ENCODE results near the gene HGS. TPM values are rescaled to one million over a fixed set of nuclear protein-coding genes. Genes with fewer than 3 reads are reported as not detected.

The HGS gene
- polyA plus RNA-seq, 1 experiment = 71.5 TPM

DNA sequence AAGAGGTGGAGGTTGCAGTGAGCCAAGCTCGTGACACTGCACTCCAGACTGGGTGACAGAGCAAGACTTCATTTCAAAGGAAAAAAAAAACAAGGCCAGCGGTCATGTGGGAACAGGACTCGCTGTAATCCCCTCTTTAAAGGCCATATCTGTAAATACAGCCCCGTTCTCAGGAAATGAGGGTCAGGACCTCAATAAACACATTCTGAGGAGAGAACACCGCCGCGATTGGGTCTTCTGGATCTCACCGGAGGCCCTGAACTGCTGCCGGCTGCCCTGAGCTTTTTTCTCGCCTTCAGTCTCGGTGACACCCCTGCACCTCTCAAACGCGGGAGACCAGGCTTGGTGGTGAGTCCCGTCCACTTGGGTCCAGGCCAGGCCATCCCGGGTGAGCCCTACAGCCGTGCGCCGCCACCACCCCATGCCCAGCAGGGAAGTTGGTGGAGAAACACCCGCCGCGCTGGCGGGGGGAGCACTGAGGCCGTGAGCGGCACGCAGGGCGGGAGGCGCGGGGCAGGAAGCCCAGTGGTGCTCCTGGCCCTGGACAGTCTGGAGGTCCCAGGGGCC lies 56.7 kb downstream of the HGS start:
- H3K27ac ChIP-seq (ENCODE audit: low read depth, low read length) = no peak overlapping the region
- POLR2A ChIA-PET = no interaction called here
- CTCF ChIA-PET = no interaction called here
- H3K27me3 ChIP-seq (ENCODE audit: control insufficient read depth, insufficient read depth, low read length) = peaks cover 4% of the 10 kb centered on the region
- TF ChIP-seq, protein P1, sequence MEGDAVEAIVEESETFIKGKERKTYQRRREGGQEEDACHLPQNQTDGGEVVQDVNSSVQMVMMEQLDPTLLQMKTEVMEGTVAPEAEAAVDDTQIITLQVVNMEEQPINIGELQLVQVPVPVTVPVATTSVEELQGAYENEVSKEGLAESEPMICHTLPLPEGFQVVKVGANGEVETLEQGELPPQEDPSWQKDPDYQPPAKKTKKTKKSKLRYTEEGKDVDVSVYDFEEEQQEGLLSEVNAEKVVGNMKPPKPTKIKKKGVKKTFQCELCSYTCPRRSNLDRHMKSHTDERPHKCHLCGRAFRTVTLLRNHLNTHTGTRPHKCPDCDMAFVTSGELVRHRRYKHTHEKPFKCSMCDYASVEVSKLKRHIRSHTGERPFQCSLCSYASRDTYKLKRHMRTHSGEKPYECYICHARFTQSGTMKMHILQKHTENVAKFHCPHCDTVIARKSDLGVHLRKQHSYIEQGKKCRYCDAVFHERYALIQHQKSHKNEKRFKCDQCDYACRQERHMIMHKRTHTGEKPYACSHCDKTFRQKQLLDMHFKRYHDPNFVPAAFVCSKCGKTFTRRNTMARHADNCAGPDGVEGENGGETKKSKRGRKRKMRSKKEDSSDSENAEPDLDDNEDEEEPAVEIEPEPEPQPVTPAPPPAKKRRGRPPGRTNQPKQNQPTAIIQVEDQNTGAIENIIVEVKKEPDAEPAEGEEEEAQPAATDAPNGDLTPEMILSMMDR (IDR thresholded peaks at IDR 0.05; ENCODE audit: low read depth, low read length) = no peak
- DNase-seq (ENCODE audit: low read depth, low spot score) = no peak
- H3K9me3 ChIP-seq (ENCODE audit: control insufficient read depth, insufficient read depth, low read length) = no peaks in the 10 kb centered on the region; the same call in 1 of the 2 replicates
- no peak overlapping the region for H3K4me3 ChIP-seq (ENCODE audit: low read depth, low read length)

DNA sequence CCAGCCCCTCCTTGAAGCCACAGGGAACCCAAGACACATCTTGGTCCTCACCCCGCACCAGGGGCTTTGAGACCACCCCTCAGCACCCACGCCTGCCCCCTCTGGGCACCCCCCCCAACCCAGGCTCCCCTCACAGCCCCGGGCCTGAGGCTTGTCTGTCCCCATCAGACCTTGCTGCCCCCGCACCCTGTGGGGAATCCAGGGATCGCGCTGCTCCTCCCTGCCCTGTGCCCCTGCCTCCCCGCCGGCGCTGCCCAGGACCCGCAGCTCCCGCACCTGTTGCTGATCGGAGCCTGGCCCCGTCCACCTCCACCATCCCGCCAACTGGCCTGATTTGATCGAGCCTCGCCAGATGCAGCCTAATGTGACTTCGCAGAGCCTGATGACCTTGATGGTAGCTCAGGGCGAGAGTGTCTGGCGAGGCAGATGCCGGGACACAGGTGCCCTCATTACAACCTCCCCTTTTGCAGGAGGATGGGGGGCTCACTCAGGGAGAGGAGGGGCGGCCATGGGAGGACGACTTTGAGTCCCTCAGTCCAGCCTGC lies 57.3 kb downstream of the HGS start:
- peaks cover 4% of the 10 kb centered on the region for H3K27me3 ChIP-seq (ENCODE audit: control insufficient read depth, insufficient read depth, low read length)
- no peak overlapping the region for H3K4me3 ChIP-seq (ENCODE audit: low read depth, low read length)
- H3K27ac ChIP-seq (ENCODE audit: low read depth, low read length) = no peak overlapping the region
- ChIA-PET CTCF (no interaction called here), POLR2A (no interaction called here)
- no peak for DNase-seq (ENCODE audit: low read depth, low spot score)
- H3K9me3 ChIP-seq (ENCODE audit: control insufficient read depth, insufficient read depth, low read length) = no peaks in the 10 kb centered on the region; the same call in 1 of the 2 replicates
- TF ChIP-seq, protein P1 (IDR thresholded peaks at IDR 0.05; ENCODE audit: low read depth, low read length) = no peak

DNA sequence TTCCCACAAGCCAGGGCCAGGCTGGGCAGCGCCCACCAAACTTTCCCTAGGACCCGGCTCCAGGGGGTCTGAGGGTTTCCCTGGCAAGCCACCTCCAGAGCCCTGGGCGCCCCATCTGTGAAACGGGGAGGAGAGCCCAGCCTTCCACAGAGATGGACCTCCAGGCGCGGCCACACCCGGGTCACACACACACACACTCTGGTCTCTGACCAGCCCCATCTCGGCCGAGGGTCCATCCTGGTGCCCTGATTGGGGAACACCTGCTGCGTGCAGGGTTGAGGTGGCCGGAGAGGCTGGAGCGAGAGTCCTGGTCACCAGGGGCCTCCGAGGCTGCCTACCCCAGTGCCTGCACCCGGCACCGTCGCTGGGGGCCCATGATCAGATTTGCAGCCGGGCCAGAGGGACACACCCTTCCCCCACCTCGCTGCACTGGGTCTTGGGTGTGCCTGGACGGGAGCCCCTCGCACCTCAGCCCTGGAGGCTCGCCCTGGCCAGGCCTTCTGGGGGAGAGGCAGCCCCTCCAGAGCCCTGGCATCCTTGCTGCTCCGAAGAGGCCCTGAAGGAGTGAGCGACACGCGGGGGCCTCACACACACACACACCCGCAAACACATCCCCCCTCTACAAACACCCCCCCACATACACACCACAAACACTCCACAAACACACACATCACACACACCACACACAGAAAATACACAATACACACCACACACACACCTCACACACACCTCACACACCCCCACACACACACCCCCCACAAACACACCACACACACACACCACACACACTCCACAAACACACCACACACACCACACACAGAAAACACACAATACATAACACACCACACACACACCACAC lies 58.0 kb downstream of the HGS start:
- Histone ChIP-seq H3K27me3 (ENCODE audit: control insufficient read depth, insufficient read depth, low read length) (peaks cover 4% of the 10 kb centered on the region), H3K4me3 (ENCODE audit: low read depth, low read length) (no peak overlapping the region), H3K27ac (ENCODE audit: low read depth, low read length) (no peak overlapping the region), H3K9me3 (ENCODE audit: control insufficient read depth, insufficient read depth, low read length) (no peaks in the 10 kb centered on the region; the same call in 1 of the 2 replicates)
- POLR2A ChIA-PET = no interaction called here
- CTCF ChIA-PET = no interaction called here
- no peak for DNase-seq (ENCODE audit: low read depth, low spot score)
- TF ChIP-seq, protein P1 (IDR thresholded peaks at IDR 0.05; ENCODE audit: low read depth, low read length) = no peak

Small RNAs within 50 kb of the gene (small RNA-seq; reads per million reads assigned to genes)
- gene MIR6786 (ENCODE audit: insufficient read length, low read depth) = not detected

Other genes with a start within 250 kb of the HGS start
- 2,721 and 3,607 TPM in 2 replicates for gene ACTG1, start 171.2 kb upstream of the HGS start, polyA plus RNA-seq (2011; rRNA removed)
- 0.26 and 0.41 TPM in 2 replicates for gene FSCN2, start 155.6 kb upstream of the HGS start, polyA plus RNA-seq (2011; rRNA removed)
- gene FAAP100, start 131.7 kb upstream of the HGS start, polyA plus RNA-seq (2011; rRNA removed) = 5.3 and 8.3 TPM in 2 replicates
- 66.5 and 77.1 TPM in 2 replicates for gene NPLOC4, start 46.9 kb upstream of the HGS start, polyA plus RNA-seq (2011; rRNA removed)
- 0.92 and 0.98 TPM in 2 replicates for gene TSPAN10, start 46.8 kb upstream of the HGS start, polyA plus RNA-seq (2011; rRNA removed)
- gene PDE6G, start 27.5 kb upstream of the HGS start, polyA plus RNA-seq (2011; rRNA removed) = 0.51 and 1.0 TPM in 2 replicates
- gene OXLD1, start 17.4 kb upstream of the HGS start, polyA plus RNA-seq (2011; rRNA removed) = 13.4 and 17.0 TPM in 2 replicates
- 10.7 and 10.9 TPM in 2 replicates for gene CCDC137, start 17.3 kb upstream of the HGS start, polyA plus RNA-seq (2011; rRNA removed)
- 44.7 and 48.0 TPM in 2 replicates for gene ARL16, start 214 bp upstream of the HGS start, polyA plus RNA-seq (2011; rRNA removed)
- 52.1 and 69.2 TPM in 2 replicates for gene MRPL12, start 19.4 kb downstream of the HGS start, polyA plus RNA-seq (2011; rRNA removed)
- 3.3 and 4.1 TPM in 2 replicates for gene SLC25A10, start 28.3 kb downstream of the HGS start, polyA plus RNA-seq (2011; rRNA removed)
- not detected in 2 replicates for gene GCGR, start 120.1 kb downstream of the HGS start, polyA plus RNA-seq (2011; rRNA removed)
- gene MCRIP1, start 149.3 kb downstream of the HGS start, polyA plus RNA-seq (2011; rRNA removed) = 63.2 and 88.2 TPM in 2 replicates
- not detected in 2 replicates for gene PPP1R27, start 151.0 kb downstream of the HGS start, polyA plus RNA-seq (2011; rRNA removed)
- gene P4HB, start 176.5 kb downstream of the HGS start, polyA plus RNA-seq (2011; rRNA removed) = 158 and 342 TPM in 2 replicates
- gene ARHGDIA, start 187.3 kb downstream of the HGS start, polyA plus RNA-seq (2011; rRNA removed) = 62.2 and 78.6 TPM in 2 replicates
- gene ALYREF, start 207.6 kb downstream of the HGS start, polyA plus RNA-seq (2011; rRNA removed) = 57.7 and 57.8 TPM in 2 replicates
- 213 and 233 TPM in 2 replicates for gene ANAPC11, start 207.7 kb downstream of the HGS start, polyA plus RNA-seq (2011; rRNA removed)
- gene NPB, start 218.2 kb downstream of the HGS start, polyA plus RNA-seq (2011; rRNA removed) = 0.20 and 0.30 TPM in 2 replicates
- 25.2 and 31.8 TPM in 2 replicates for gene PCYT2, start 227.4 kb downstream of the HGS start, polyA plus RNA-seq (2011; rRNA removed)
- 4.3 and 6.0 TPM in 2 replicates for gene SIRT7, start 234.2 kb downstream of the HGS start, polyA plus RNA-seq (2011; rRNA removed)
- 17.6 and 17.7 TPM in 2 replicates for gene MAFG, start 243.7 kb downstream of the HGS start, polyA plus RNA-seq (2011; rRNA removed)

Data from AG04450 (cell line).